SU-DHL-6 (cell line): ENCODE data around the gene CDH23.

Experiments
- CTCF ChIP-seq: fragments of 200-600 bp; sonication (generic); IDR thresholded peaks from one replicate; pipeline ENCODE4 v1.5.1; 2017; ENCODE audit warnings: antibody characterized with exemption, mild to moderate bottlenecking, low read length, moderate library complexity; ENCODE audit not compliant: insufficient read depth, poor library complexity, severe bottlenecking
- EZH2phosphoT487 ChIP-seq: fragments of 200-600 bp; sonication (generic), shearing (Covaris generic); conservative IDR thresholded peaks from 2 replicates; pipeline ENCODE4 v1.6.1; 2018; ENCODE audit warnings: mild to moderate bottlenecking, antibody characterized with exemption, low read length, moderate library complexity, mixed read lengths

GRCh38 chr10:71776481-71776925, 379.8 kb downstream of the CDH23 start:
- no peak for TF ChIP-seq CTCF
- TF ChIP-seq EZH2phosphoT487 = no peak
